AG09309 (cell line): ENCODE measurements around the gene BTG2.

Source experiments
- DNase-seq: peaks from one replicate; pipeline ENCODE4 v3.0.0-alpha.2; 2010; ENCODE audit warnings: low read depth
- H3K4me3 ChIP-seq: 2 replicates; pipeline ENCODE4 v1.5.1; 2011; ENCODE audit warnings: mild to moderate bottlenecking, low read depth, low read length, moderate library complexity; ENCODE audit not compliant: control insufficient read depth
- CTCF ChIP-seq: IDR thresholded peaks from 2 replicates; pipeline ENCODE4 v1.5.1; 2011; ENCODE audit warnings: mild to moderate bottlenecking, low read depth, low read length, inconsistent platforms; ENCODE audit not compliant: insufficient read depth, control insufficient read depth; ENCODE audit errors: missing control alignments

BTG2 gene

DNA sequence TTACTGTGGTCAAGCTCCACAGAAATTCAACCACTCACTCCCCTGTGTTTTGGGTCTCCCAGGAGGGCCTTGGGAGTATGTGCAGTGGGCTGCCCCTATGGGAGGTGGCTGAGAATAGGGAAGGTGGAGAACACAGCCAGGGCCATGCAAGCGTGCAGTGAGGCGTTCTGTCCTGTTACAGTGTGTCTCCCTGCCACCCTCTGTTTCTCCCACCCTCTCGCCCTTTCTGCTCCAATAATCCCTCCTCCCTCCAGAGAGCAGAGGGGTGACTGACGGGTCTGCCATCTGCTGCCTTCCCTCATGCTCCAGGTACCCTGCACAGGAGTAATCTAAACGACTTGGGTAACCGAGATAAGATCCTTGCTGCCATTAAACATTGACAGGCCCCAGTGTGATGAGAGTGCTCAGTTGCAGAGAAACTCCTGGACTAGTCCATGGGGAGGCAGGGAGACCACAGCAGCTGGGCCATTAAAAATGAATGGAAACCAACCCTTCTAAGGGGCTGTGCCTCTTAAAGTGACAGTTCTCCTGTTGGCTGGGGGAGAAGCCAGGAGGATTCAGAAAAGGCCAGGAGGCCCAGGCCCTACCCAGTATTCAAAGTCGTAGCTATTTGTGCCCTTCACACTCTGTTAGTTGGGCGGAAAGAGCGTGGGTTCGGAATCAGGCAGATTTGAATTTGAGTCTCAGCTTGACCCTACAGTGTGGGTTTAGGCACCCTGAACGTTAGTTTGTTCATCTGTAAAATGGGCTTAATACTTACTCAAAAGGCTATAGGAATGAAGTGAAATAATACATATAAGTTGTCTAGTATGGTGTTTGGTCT lies 22.4 kb upstream of the BTG2 start:
- no peak for TF ChIP-seq CTCF
- DNase-seq: no peak
- no peak overlapping the region for H3K4me3 ChIP-seq

DNA sequence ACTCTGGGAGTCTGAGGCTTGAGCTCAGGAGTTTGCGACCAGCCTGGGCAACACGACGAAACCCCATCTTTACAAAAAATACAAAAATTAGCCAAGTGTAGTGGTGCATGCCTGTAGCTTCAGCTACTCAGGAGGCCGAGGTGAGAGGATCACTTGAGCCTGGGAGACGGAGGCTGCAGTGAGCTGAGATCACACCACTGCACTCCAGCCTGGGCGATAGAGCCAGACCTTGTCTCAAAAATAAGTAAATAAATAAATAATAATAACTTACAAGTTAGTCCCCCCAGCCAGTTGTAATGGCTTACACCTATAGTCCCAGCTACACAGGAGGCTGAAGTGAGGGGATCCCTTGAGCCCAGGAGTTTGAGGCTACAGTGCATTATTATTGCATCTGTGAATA lies 21.7 kb upstream of the BTG2 start:
- no peak for TF ChIP-seq CTCF
- no peak overlapping the region for H3K4me3 ChIP-seq
- DNase-seq: no peak

DNA sequence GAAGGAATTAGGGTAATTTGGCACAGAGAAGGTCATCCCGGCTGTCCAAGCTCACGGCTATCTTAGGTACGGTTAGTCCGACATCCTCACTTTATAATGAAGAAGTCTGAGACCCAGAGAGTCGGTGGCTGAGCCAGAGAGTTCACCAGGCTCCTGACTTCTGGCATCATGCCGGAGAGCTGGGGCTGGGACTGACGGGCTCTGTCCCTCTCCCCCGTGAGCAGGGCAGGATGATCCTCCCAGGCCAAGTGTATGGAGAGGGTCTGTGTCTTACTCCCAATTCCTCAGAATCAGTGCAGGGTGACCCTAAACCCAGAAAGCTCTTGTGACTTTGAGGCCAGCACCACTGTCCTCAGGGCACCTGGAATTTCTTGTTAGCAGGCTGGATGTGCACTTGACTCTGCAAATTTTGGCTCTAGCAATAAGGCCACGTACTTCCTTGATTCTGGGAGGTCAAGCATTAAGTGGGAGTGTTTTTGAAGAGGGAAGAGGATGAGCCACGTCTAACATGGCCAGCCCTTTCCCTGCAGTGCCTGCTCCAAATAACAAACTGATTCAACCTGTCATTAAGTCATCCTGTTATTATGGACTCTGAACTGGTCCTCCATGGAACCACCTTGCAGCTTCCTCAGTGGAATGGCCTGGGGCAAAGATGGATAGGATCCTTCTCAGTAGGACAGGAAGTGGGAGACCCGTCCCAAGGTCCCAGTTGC lies 20.8 kb upstream of the BTG2 start:
- TF ChIP-seq CTCF: no peak
- no peak for DNase-seq

GRCh38 chr1:203286161-203286984 lies 18.9 kb upstream of the BTG2 start:
- no peak for DNase-seq
- no peak for TF ChIP-seq CTCF
- H3K4me3 ChIP-seq: no peak overlapping the region

More for the DNA sequence above, 20.8 kb upstream of the BTG2 start:
- no peak overlapping the region for H3K4me3 ChIP-seq

- no peak for TF ChIP-seq CTCF
- DNase-seq: no peak
Observed at GRCh38 chr1:203287109-203287893, 18.0 kb upstream of the BTG2 start.

GRCh38 chr1:203287898-203288297 lies 17.4 kb upstream of the BTG2 start:
- no peak for DNase-seq
- H3K4me3 ChIP-seq: no peak overlapping the region
- no peak for TF ChIP-seq CTCF

More at GRCh38 chr1:203287109-203287893, 18.0 kb upstream of the BTG2 start:
- H3K4me3 ChIP-seq: no peak overlapping the region
